Measurements from ENCODE around the gene FBF1. TPM values are rescaled to one million over a fixed set of nuclear protein-coding genes. Genes with fewer than 3 reads are reported as not detected.

Gene FBF1
- total RNA-seq, 1 experiment from 2014 or later, result 22.8 TPM

- RAD21 ChIA-PET (ENCODE audit: low non-redundant PET in 1 of 2, low total read pairs in 2 of 2, uncharacterized antibody in 2 of 2, unreplicated experiment in 2 of 2), result no interaction called here
- H3K36me3 ChIP-seq (ENCODE audit: control insufficient read depth in 1 of 2, insufficient read depth in 2 of 2, low read length in 2 of 2), result peaks cover 24 to 40% of the 10 kb centered on the region in 2 experiments
- H3K27me3 ChIP-seq (ENCODE audit: insufficient read depth, low read length), result no peaks in the 10 kb centered on the region
- H3K27ac ChIP-seq (ENCODE audit: low read depth, low read length), result peak overlapping the region; percentile 100
- H3K4me3 ChIP-seq (replicated peaks in 1 of 2; ENCODE audit: low read depth in 1 of 2, low read length in 2 of 2), result no peak overlapping the region
- no peak overlapping the region for H3K9ac ChIP-seq (ENCODE audit: low read length)
- H2AFZ ChIP-seq (ENCODE audit: low read depth, low read length, poor library complexity, severe bottlenecking), result no peak overlapping the region
- H3K79me2 ChIP-seq (ENCODE audit: insufficient read depth, low read length), result peaks cover 39% of the 10 kb centered on the region; the same call in 1 of the 2 replicates
- H4K20me1 ChIP-seq (ENCODE audit: insufficient read depth), result no peaks in the 10 kb centered on the region
- BruUV-seq (replicated peaks), result no TSS peak
- peaks cover 16 to 29% of the 10 kb centered on the region in 2 experiments for H3K4me1 ChIP-seq (ENCODE audit: control insufficient read depth in 1 of 2, insufficient read depth in 2 of 2, low read length in 2 of 2)
- POLR2A ChIA-PET, result interaction anchor here (1.2 to 1.6 kb wide), 2 partner anchors 17 to 118 kb away, joined by 3 read pairs; no protein-coding TSS in a partner anchor
- H3K9me3 ChIP-seq (ENCODE audit: control insufficient read depth in 1 of 2, insufficient read depth in 1 of 2, low read depth in 1 of 2, low read length in 2 of 2), result no peaks in the 10 kb centered on the region
- DNase-seq (ENCODE audit: low read depth, low spot score) (no peak), ATAC-seq (no peak)
- no peaks in the 10 kb centered on the region for H3K9me2 ChIP-seq (ENCODE audit: insufficient read depth)
- TF ChIP-seq FOSL1 (IDR thresholded peaks at IDR 0.05; ENCODE audit: low read depth), result no peak
- no peak for TF ChIP-seq CEBPB (IDR thresholded peaks at IDR 0.05; ENCODE audit: low read depth)
- TF ChIP-seq EZH2phosphoT487 (IDR thresholded peaks at IDR 0.05; ENCODE audit: borderline replicate concordance), result no peak
- no peak for TF ChIP-seq SIN3A (IDR thresholded peaks at IDR 0.05; ENCODE audit: low read depth)
- TF ChIP-seq POLR2A (IDR thresholded peaks at IDR 0.05; ENCODE audit: borderline replicate concordance, extremely low read depth, insufficient read depth, insufficient read length), result no peak
- no peak for TF ChIP-seq EZH2 (IDR thresholded peaks at IDR 0.05)
- TF ChIP-seq ELF1 (IDR thresholded peaks at IDR 0.05; ENCODE audit: borderline replicate concordance, low read depth), result no peak
- TF ChIP-seq TCF7L2 (IDR thresholded peaks at IDR 0.05; ENCODE audit: borderline replicate concordance, extremely low read depth, insufficient read depth, insufficient read length), result no peak
- TF ChIP-seq ZNF274 (IDR thresholded peaks at IDR 0.05; ENCODE audit: low read depth, low read length), result no peak
- TF ChIP-seq EGR1 (IDR thresholded peaks at IDR 0.05; ENCODE audit: low read depth), result no peak
- TF ChIP-seq RAD21 (IDR thresholded peaks at IDR 0.05; ENCODE audit: low read depth), result no peak
- intact Hi-C loops (cut with micrococcal nuclease), result no loop called here
- no peak overlapping the region for H3K4me2 ChIP-seq (ENCODE audit: low read length)
- CTCF ChIA-PET, result no interaction called here
Observed at GRCh38 chr17:75898065-75898464, 42.8 kb downstream of the FBF1 start.

All from HCT116 (cell line).